HAP-1 (cell line): ENCODE results near the gene PPP1R3C.

Experiments used
- DNase-seq, 2 experiments: peaks; one replicate each; pipeline ENCODE4 v3.0.0-alpha.2; 2016 to 2020; ENCODE audit warnings: low spot score in 2 of 2
- H3K27me3 ChIP-seq: fragments of 250-450 bp; sonication (Bioruptor Pico); 2 replicates; pipeline ENCODE4 v1.5.1; 2020; ENCODE audit warnings: low read depth, mild to moderate bottlenecking, moderate library complexity
- H3K36me3 ChIP-seq: fragments of 250-450 bp; sonication (Bioruptor Pico); replicated peaks from 2 replicates; pipeline ENCODE4 v1.5.1; 2020; ENCODE audit warnings: mild to moderate bottlenecking
- H3K4me1 ChIP-seq: fragments of 250-450 bp; sonication (Bioruptor Pico); 2 replicates; pipeline ENCODE4 v1.5.1; 2020; ENCODE audit warnings: mild to moderate bottlenecking
- H3K4me3 ChIP-seq: fragments of 250-450 bp; sonication (Bioruptor Pico); 2 replicates; pipeline ENCODE4 v1.5.1; 2020; ENCODE audit warnings: mild to moderate bottlenecking, moderate library complexity
- H3K9me3 ChIP-seq: fragments of 250-450 bp; sonication (Bioruptor Pico); 2 replicates; pipeline ENCODE4 v1.5.1; 2020; ENCODE audit warnings: mild to moderate bottlenecking, moderate library complexity
- in situ Hi-C: fragments of 300-500 bp; cut with MboI; formaldehyde crosslinking; loops from 3 replicates; pipeline ENCODE4 v1.14.3; 2020; ENCODE audit warnings: low sequenced_read_pairs, inconsistent platforms, mixed read lengths

The PPP1R3C gene

GRCh38 chr10:91621483-91622113 lies 11.3 kb downstream of the PPP1R3C start:
- no peaks in the 10 kb centered on the region for H3K36me3 ChIP-seq
- H3K4me1 ChIP-seq: no peaks in the 10 kb centered on the region
- H3K4me3 ChIP-seq: no peak overlapping the region
- H3K9me3 ChIP-seq: no peaks in the 10 kb centered on the region
- no peak for DNase-seq
- in situ Hi-C loops: no loop called here
- H3K27me3 ChIP-seq: no peaks in the 10 kb centered on the region

GRCh38 chr10:91617072-91617609 lies 15.7 kb downstream of the PPP1R3C start:
- no peak for DNase-seq
- H3K4me1 ChIP-seq: no peaks in the 10 kb centered on the region
- peaks cover 2% of the 10 kb centered on the region; the same call in 1 of the 2 replicates for H3K9me3 ChIP-seq
- no peak overlapping the region for H3K4me3 ChIP-seq
- no peaks in the 10 kb centered on the region for H3K27me3 ChIP-seq
- no peaks in the 10 kb centered on the region for H3K36me3 ChIP-seq
- in situ Hi-C loops: no loop called here

GRCh38 chr10:91616137-91616536 lies 16.7 kb downstream of the PPP1R3C start:
- no peaks in the 10 kb centered on the region for H3K4me1 ChIP-seq
- in situ Hi-C loops: no loop called here

DNA sequence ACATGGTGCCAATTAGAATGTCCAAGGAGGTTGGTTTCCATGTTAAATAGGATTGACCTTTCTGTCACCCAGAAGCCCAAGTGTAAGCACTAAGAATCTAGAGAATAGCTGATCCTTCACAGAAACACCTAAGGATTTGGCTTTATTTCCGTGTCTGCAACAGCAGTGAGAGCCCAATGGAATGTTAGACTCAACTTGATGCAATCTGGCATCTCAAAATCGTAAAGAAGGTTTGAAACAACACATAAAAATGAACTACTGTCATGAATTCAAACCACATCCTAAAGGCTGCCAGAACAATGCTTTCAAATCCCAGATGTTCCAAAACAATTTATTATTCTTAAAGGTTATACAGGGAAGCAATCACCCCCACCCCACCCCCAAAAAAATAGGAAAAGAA lies 18.6 kb downstream of the PPP1R3C start:
- Histone ChIP-seq H3K9me3 (peaks cover 2% of the 10 kb centered on the region; the same call in 1 of the 2 replicates), H3K4me1 (no peaks in the 10 kb centered on the region), H3K36me3 (no peaks in the 10 kb centered on the region), H3K27me3 (no peaks in the 10 kb centered on the region), H3K4me3 (no peak overlapping the region)
- DNase-seq: no peak
- in situ Hi-C loops: no loop called here

More at GRCh38 chr10:91616137-91616536, 16.7 kb downstream of the PPP1R3C start:
- H3K4me3 ChIP-seq: no peak overlapping the region
- DNase-seq: no peak
- peaks cover 2% of the 10 kb centered on the region; the same call in 1 of the 2 replicates for H3K9me3 ChIP-seq
- H3K36me3 ChIP-seq: no peaks in the 10 kb centered on the region
- no peaks in the 10 kb centered on the region for H3K27me3 ChIP-seq

- Histone ChIP-seq H3K4me1 (no peaks in the 10 kb centered on the region), H3K4me3 (no peak overlapping the region), H3K36me3 (no peaks in the 10 kb centered on the region), H3K9me3 (peaks cover 2% of the 10 kb centered on the region; the same call in 1 of the 2 replicates), H3K27me3 (no peaks in the 10 kb centered on the region)
- in situ Hi-C loops: no loop called here
- no peak for DNase-seq
These were observed 19.3 kb downstream of the PPP1R3C start for GRCh38 chr10:91613411-91614187.

DNA sequence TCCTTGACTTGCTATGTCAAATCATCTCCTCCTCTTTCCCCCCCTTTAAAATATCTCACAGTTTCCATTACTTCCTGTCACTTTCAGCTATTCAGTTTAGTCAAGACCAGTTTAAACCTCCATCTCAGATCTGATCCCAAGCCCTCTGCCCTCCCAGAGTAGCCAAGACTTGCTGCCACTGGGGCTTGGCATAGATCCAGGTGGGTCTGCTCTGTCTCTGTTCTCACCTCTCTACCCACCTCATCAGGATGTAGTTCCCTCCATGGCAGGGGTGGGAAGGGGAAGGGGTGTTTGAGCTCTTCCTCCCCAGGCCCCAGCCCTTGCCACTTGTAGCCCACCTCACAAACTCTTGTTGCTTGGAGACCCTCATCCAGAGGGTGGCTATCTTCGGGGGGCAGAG lies 22.0 kb downstream of the PPP1R3C start:
- in situ Hi-C loops: no loop called here

DNA sequence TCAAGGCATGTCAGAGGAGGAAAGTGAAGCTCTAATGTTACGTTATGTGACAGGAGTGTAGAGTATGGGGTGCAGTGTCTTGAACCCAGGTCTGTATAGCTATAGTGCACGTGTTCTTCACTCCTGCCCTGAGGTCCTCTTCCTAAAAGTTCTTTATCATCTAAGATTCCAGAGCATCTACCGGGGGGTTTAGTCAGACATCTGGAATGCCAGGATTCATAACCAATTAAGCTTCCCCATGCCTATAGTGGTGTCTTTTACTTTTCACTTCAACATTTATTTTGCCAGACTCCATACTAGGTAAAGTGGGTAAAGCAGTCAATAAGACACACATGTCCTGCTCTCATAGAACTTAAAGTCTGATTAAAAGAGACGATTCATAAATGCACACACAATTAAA lies 22.4 kb downstream of the PPP1R3C start:
- Histone ChIP-seq H3K4me3 (no peak overlapping the region), H3K36me3 (no peaks in the 10 kb centered on the region), H3K4me1 (no peaks in the 10 kb centered on the region), H3K9me3 (no peaks in the 10 kb centered on the region), H3K27me3 (no peaks in the 10 kb centered on the region)
- in situ Hi-C loops: no loop called here
- DNase-seq: no peak

More for the DNA sequence above, 22.0 kb downstream of the PPP1R3C start:
- Histone ChIP-seq H3K4me3 (no peak overlapping the region), H3K36me3 (no peaks in the 10 kb centered on the region), H3K9me3 (peaks cover 2% of the 10 kb centered on the region; the same call in 1 of the 2 replicates), H3K4me1 (no peaks in the 10 kb centered on the region), H3K27me3 (no peaks in the 10 kb centered on the region)
- DNase-seq: no peak

GRCh38 chr10:91607646-91608403 lies 25.0 kb downstream of the PPP1R3C start:
- in situ Hi-C loops: no loop called here

GRCh38 chr10:91605968-91606367 lies 26.9 kb downstream of the PPP1R3C start:
- no peaks in the 10 kb centered on the region for H3K36me3 ChIP-seq
- H3K4me1 ChIP-seq: no peaks in the 10 kb centered on the region
- no peak overlapping the region for H3K4me3 ChIP-seq
- DNase-seq: no peak
- H3K27me3 ChIP-seq: no peaks in the 10 kb centered on the region
- H3K9me3 ChIP-seq: no peaks in the 10 kb centered on the region
- in situ Hi-C loops: no loop called here

More at GRCh38 chr10:91607646-91608403, 25.0 kb downstream of the PPP1R3C start:
- Histone ChIP-seq H3K9me3 (no peaks in the 10 kb centered on the region), H3K27me3 (no peaks in the 10 kb centered on the region), H3K4me3 (no peak overlapping the region), H3K4me1 (no peaks in the 10 kb centered on the region), H3K36me3 (no peaks in the 10 kb centered on the region)
- no peak for DNase-seq

- H3K4me3 ChIP-seq: no peak overlapping the region
- no peak for DNase-seq
- in situ Hi-C loops: no loop called here
- no peaks in the 10 kb centered on the region for H3K27me3 ChIP-seq
- H3K4me1 ChIP-seq: no peaks in the 10 kb centered on the region
- no peaks in the 10 kb centered on the region for H3K36me3 ChIP-seq
- H3K9me3 ChIP-seq: no peaks in the 10 kb centered on the region
These were observed 28.0 kb downstream of the PPP1R3C start for GRCh38 chr10:91604553-91605534.

GRCh38 chr10:91603931-91604331 lies 28.9 kb downstream of the PPP1R3C start:
- no peaks in the 10 kb centered on the region for H3K4me1 ChIP-seq
- H3K27me3 ChIP-seq: no peaks in the 10 kb centered on the region
- no peaks in the 10 kb centered on the region for H3K9me3 ChIP-seq
- H3K36me3 ChIP-seq: no peaks in the 10 kb centered on the region
- no peak overlapping the region for H3K4me3 ChIP-seq
- DNase-seq: no peak
- in situ Hi-C loops: no loop called here

- in situ Hi-C loops: no loop called here
- Histone ChIP-seq H3K36me3 (no peaks in the 10 kb centered on the region), H3K27me3 (no peaks in the 10 kb centered on the region), H3K9me3 (no peaks in the 10 kb centered on the region), H3K4me3 (no peak overlapping the region), H3K4me1 (no peaks in the 10 kb centered on the region)
- DNase-seq: no peak
These were observed 29.9 kb downstream of the PPP1R3C start for GRCh38 chr10:91602868-91603568.
